CD4-positive, alpha-beta T cell treated with Interleukin-12 subunit alpha and Interleukin-12 subunit beta, for 1 hour (primary cell): ENCODE measurements around the gene MEG3.
A peak's percentile ranks its signal among the peaks of the same experiment; 100 is the strongest.

Experiments used
- DNase-seq: peaks from one replicate; pipeline ENCODE4 v3.0.0-alpha.2; 2020

The MEG3 gene

DNA sequence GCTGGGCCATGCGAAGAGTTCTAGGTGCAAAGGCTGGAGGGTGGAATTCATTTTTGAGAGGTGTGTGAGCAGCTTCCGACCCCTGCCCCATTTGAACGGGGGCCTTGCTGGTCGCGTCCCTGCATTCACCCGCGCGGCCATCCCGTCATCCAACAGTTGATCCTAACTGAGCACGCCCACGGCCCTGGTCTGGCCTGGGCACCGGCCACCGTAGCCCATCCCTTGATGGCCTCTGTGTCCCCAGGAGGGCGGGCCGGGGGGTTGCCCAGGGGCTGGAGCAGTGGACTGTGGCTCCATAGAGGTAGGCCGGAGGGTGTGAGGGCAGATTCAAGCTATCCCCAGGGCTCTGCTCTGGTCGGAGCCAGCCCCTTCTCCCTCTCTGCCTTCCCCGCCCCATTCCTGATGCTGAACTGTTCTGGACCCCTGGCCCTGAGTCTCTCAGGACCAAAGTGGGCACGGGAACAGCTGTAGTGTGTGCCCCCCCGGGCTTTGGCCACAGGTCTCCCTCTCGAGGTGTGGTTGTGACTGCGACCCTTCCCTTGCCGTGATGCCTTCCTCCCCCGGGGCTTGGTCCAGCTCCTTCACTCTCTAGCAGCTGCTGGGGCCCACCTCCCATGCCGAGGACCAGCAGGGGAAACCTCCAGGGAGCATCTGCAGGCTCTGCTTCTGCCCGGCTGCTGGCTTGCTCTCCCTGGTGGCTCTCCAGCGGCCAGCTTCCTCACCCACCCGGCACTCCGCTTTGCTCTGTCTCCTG lies 9.1 kb downstream of the MEG3 start:
- DNase-seq = no peak

DNA sequence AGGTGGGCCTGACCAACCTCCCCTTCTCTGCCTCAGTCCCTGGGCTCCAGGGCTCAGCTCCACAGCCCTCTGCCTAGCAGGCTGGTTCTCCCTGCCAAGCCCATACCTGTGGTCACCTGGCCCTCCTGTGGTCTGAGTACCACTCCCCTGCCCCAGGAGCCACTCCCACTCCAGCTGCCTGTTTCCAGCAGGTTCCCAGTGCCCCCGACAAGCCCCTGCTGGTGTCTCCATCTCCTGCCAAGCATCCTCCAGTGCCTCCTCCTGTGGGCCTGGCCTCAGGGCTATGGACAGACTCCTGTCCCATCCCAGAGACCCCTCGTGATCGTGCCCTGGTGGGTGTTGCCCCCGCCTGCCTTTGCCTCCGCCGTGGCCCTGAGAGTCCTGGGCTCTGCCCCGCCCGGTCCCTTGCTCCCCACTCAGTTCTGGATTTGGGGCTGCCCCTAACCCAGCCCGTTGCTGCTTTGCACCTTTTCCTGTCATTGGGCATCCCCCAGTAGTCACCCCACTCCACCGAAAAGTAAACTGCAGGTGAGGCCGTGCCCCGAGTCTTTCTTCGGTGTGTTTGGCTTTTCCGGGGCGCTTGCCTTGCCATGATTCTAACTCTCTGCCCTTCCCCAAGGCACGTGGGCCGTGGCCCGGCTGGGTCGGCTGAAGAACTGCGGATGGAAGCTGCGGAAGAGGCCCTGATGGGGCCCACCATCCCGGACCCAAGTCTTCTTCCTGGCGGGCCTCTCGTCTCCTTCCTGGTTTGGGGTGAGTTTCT lies 9.8 kb downstream of the MEG3 start:
- DNase-seq = no peak

- no peak for DNase-seq
These were observed 10.4 kb downstream of the MEG3 start for GRCh38 chr14:100836311-100836805.

GRCh38 chr14:100836941-100837804 lies 11.3 kb downstream of the MEG3 start:
- no peak for DNase-seq

- DNase-seq = no peak
These were observed 12.0 kb downstream of the MEG3 start for GRCh38 chr14:100837805-100838350.

- DNase-seq = no peak
These were observed 12.8 kb downstream of the MEG3 start for GRCh38 chr14:100838493-100839314.

- DNase-seq = no peak
These were observed 13.3 kb downstream of the MEG3 start for GRCh38 chr14:100839315-100839585.

GRCh38 chr14:100839681-100840111 lies 13.8 kb downstream of the MEG3 start:
- DNase-seq = no peak

- no peak for DNase-seq
These were observed 14.6 kb downstream of the MEG3 start for GRCh38 chr14:100840286-100841065.

GRCh38 chr14:100841066-100841760 lies 15.3 kb downstream of the MEG3 start:
- DNase-seq = no peak

- DNase-seq = no peak
These were observed 16.0 kb downstream of the MEG3 start for GRCh38 chr14:100841761-100842403.

DNA sequence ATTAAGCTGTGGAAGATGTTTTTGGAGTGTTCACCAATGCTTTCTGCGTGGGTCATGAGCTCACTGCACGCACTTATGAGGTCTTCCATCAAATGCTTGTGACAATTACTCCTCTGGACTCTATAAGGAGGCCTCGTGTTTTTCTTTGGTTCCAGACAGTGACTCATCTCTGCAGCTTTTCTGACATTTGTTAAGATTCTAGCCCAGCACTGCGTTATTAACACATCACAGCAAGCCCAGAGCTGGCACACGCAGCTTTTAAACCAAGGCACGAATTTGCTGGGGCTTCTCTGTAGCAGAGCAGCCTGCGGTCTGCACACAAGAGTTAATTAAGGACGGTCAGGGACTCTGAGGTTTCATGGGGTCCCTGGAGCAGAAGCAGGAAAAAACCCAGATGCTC lies 16.9 kb downstream of the MEG3 start:
- DNase-seq = no peak

- no peak for DNase-seq
These were observed 18.1 kb downstream of the MEG3 start for GRCh38 chr14:100844082-100844408.

- no peak for DNase-seq
These were observed 18.5 kb downstream of the MEG3 start for GRCh38 chr14:100844421-100844820.

DNA sequence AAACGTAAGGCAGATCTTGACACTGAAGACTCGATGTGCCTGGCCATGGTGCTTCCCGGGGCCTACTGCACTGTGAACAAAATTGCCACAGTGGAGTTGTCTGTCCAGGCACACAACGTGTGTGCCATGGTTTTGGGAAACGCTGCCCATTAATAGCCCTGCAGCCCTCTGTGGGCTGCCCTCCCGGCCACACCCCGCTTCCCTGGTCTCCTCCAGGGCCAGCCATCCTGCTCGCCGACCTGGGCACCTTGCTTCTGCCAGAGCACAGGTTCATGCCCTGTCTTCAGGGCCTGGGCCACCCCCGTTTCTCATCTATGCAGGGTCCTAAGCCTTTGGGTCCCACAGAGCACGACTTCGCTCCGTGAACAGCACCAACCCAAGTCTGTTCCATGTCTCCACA lies 18.9 kb downstream of the MEG3 start:
- DNase-seq = no peak

DNA sequence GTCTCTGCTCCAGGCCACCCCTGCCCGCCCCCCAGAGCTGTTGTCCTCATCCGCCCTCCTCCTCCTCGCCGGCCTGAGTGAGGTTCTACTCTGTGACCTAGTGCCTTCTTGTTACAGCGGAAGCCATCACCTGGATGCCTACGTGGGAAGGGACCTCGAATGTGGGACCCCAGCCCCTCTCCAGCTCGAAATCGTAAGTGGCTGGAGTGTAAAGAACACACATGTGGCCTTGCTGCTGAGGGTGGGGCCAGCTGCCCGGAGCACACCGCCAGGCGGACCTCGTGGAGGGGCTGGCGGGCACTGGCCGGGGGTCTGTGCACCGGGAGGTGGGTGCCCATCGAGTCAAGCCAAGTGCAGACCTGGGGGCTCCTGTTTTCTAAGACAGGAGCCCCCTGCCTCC lies 19.4 kb downstream of the MEG3 start:
- no peak for DNase-seq

DNA sequence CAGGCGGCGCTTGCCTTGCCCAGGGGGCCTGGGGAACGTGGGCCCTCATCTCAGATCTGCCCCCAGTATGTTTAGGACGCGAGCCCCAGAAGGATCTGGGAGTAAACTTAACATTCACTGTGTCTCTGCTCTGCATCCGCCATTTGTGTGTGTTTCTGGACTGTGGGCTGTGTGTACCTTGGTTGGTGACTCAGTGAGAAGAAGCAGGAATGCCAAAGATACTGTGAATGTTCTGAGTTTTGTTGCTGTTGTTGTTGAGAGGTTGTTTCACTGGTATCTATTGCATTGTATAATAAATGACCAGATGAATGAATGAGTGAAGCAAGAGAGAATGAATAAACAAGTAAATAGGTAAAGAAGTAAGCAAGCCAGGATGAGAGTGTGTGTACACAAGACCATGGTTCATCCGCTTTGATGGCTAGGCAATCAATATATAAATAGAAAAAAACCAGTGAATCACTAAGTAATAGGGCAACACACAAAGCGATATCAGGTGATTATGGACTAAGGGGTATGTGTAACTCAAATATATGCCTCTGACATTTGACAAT lies 20.5 kb downstream of the MEG3 start:
- no peak for DNase-seq

GRCh38 chr14:100849115-100849781 lies 23.3 kb downstream of the MEG3 start:
- no peak for DNase-seq

GRCh38 chr14:100850841-100851585 lies 25.1 kb downstream of the MEG3 start:
- DNase-seq = peak; percentile 69
